DMS79 (cell line): Measurements from ENCODE around the gene NRN1L.
A peak's percentile ranks its signal among the peaks of the same experiment; 100 is the strongest.
"Not testable (repeated sequence)": the region's sequence is repeated elsewhere in the genome, so short reads cannot be mapped to it uniquely, and the experiment has no call there.

ENCODE experiments used
- DNase-seq: peaks from one replicate; lab custom pipeline; 2025; lab: John Stamatoyannopoulos, UW

NRN1L gene

GRCh38 chr16:67884684-67885083 lies at the start of gene NRN1L:
TSS of gene NRN1L (plus strand) at chr16:67884885. CDS start at chr16:67884904, 19 bp downstream.
- DNase-seq: no peak

- not testable (repeated sequence) for DNase-seq
These were observed 47.5 kb upstream of the NRN1L start for GRCh38 chr16:67837190-67837589.

GRCh38 chr16:67837811-67838210 lies 46.9 kb upstream of the NRN1L start:
- no peak for DNase-seq

- no peak for DNase-seq
These were observed 43.4 kb upstream of the NRN1L start for GRCh38 chr16:67841198-67841815.

- DNase-seq: peak; percentile 72
These were observed 42.7 kb upstream of the NRN1L start, which contains the start of gene THAP11 for GRCh38 chr16:67841816-67842508. TSS of gene THAP11 (plus strand) at chr16:67842320. CDS start at chr16:67842555, 235 bp downstream.

GRCh38 chr16:67842509-67843342 lies 42.0 kb upstream of the NRN1L start:
- peak; percentile 21 for DNase-seq

GRCh38 chr16:67843343-67843765 lies 41.3 kb upstream of the NRN1L start:
- no peak for DNase-seq

- no peak for DNase-seq
These were observed 40.2 kb upstream of the NRN1L start for GRCh38 chr16:67844497-67844896.

- DNase-seq: no peak
These were observed 39.2 kb upstream of the NRN1L start for GRCh38 chr16:67845291-67846062.

- DNase-seq: no peak
These were observed 38.7 kb upstream of the NRN1L start for GRCh38 chr16:67846063-67846319.

- DNase-seq: peak; percentile 82
These were observed 38.2 kb upstream of the NRN1L start, which contains the start of gene NUTF2 for GRCh38 chr16:67846320-67847063. TSS of gene NUTF2 (plus strand) at chr16:67846933. CDS start at chr16:67865131, 18,198 bp downstream.

GRCh38 chr16:67847064-67847861 lies 37.4 kb upstream of the NRN1L start, which contains the start of gene CENPT:
TSS of gene CENPT (minus strand) at chr16:67847693. CDS start at chr16:67833859, 13,834 bp downstream.
- DNase-seq: no peak

GRCh38 chr16:67848118-67848517 lies 36.6 kb upstream of the NRN1L start:
- DNase-seq: no peak

GRCh38 chr16:67853670-67854069 lies 31.0 kb upstream of the NRN1L start:
- no peak for DNase-seq

GRCh38 chr16:67855789-67856188 lies 28.9 kb upstream of the NRN1L start:
- no peak for DNase-seq

- no peak for DNase-seq
These were observed 27.6 kb upstream of the NRN1L start for GRCh38 chr16:67856927-67857546.

- peak; percentile 34 for DNase-seq
These were observed 27.0 kb upstream of the NRN1L start for GRCh38 chr16:67857547-67858233.

- DNase-seq: no peak
These were observed 26.2 kb upstream of the NRN1L start for GRCh38 chr16:67858500-67858899.
